Measurements from ENCODE around the gene SYT12. TPM values are rescaled to one million over a fixed set of nuclear protein-coding genes. Genes with fewer than 3 reads are reported as not detected.

The SYT12 gene
- polyA plus RNA-seq, 1 of the 3 experiments (the other 2 are of a cell fraction) = 0.61 TPM

- Histone ChIP-seq H3K9ac (no peak overlapping the region), H3K27me3 (ENCODE audit: insufficient read depth) (no peaks in the 10 kb centered on the region), H3K36me3 (replicated peaks in 1 of 2; ENCODE audit: control insufficient read depth in 1 of 2, insufficient read depth in 2 of 2, low read length in 1 of 2) (no peaks in the 10 kb centered on the region), H3K79me2 (ENCODE audit: insufficient read depth) (no peaks in the 10 kb centered on the region), H3K9me3 (no peaks in the 10 kb centered on the region), H3F3A (replicated peaks; ENCODE audit: insufficient read depth) (no peaks in the 10 kb centered on the region), H3K9me2 (no peaks in the 10 kb centered on the region), H3K4me2 (no peak overlapping the region), H2AFZ (ENCODE audit: low read depth) (no peak overlapping the region), H3K4me3 (ENCODE audit: low read depth in 2 of 2, low read length in 1 of 2) (no peak overlapping the region), H3K4me1 (ENCODE audit: control insufficient read depth in 1 of 2, insufficient read depth in 2 of 2, low read depth in 1 of 2, low read length in 1 of 2) (peaks cover 9 to 13% of the 10 kb centered on the region in 2 experiments; a peak in 2 of 4 replicates), H3K27ac (ENCODE audit: low read depth in 2 of 2, low read length in 1 of 2) (no peak overlapping the region), H4K20me1 (ENCODE audit: insufficient read depth) (no peaks in the 10 kb centered on the region)
- CTCF ChIA-PET = interaction anchor here (0.6 to 3.4 kb wide), 3 partner anchors 10 to 349 kb away, joined by 3 to 20 read pairs (median 3); no protein-coding TSS in a partner anchor
- DNase-seq = no peak
- 93% methylated on average over 3 of the region's 7 CpGs for WGBS (ENCODE audit: low lambda C conversion rate)
- TF ChIP-seq FOSL2 (IDR thresholded peaks at IDR 0.05; ENCODE audit: borderline replicate concordance, low read depth) (no peak), EZH2phosphoT487 (IDR thresholded peaks at IDR 0.05; ENCODE audit: borderline replicate concordance, low read depth) (no peak), EP300 (IDR thresholded peaks at IDR 0.05; ENCODE audit: borderline replicate concordance in 1 of 2, low read depth in 1 of 2, low read length in 1 of 2) (no peak), FOXJ3 (CRISPR knock-in tag; IDR thresholded peaks at IDR 0.05) (no peak), GATA2 (CRISPR knock-in tag; IDR thresholded peaks at IDR 0.05) (no peak), TAF1 (IDR thresholded peaks at IDR 0.05; ENCODE audit: borderline replicate concordance, low read depth, low read length) (no peak), SIN3A (IDR thresholded peaks at IDR 0.05; ENCODE audit: borderline replicate concordance, low read depth, low read length) (no peak), NFIC (IDR thresholded peaks at IDR 0.05; ENCODE audit: borderline replicate concordance) (no peak), CTCF (IDR thresholded peaks at IDR 0.05) (no peak), TCF12 (IDR thresholded peaks at IDR 0.05) (no peak), GABPA (IDR thresholded peaks at IDR 0.05; ENCODE audit: low read depth) (no peak), CHD2 (IDR thresholded peaks at IDR 0.05; ENCODE audit: low read length, partially characterized antibody) (no peak)
- TF ChIP-seq, protein P1, sequence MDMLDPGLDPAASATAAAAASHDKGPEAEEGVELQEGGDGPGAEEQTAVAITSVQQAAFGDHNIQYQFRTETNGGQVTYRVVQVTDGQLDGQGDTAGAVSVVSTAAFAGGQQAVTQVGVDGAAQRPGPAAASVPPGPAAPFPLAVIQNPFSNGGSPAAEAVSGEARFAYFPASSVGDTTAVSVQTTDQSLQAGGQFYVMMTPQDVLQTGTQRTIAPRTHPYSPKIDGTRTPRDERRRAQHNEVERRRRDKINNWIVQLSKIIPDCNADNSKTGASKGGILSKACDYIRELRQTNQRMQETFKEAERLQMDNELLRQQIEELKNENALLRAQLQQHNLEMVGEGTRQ (IDR thresholded peaks at IDR 0.05; ENCODE audit: borderline replicate concordance, low read depth, low read length) = no peak
- TF ChIP-seq, protein P2, sequence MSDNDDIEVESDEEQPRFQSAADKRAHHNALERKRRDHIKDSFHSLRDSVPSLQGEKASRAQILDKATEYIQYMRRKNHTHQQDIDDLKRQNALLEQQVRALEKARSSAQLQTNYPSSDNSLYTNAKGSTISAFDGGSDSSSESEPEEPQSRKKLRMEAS (IDR thresholded peaks at IDR 0.05; ENCODE audit: low read depth) = no peak
- TF ChIP-seq, protein P3, sequence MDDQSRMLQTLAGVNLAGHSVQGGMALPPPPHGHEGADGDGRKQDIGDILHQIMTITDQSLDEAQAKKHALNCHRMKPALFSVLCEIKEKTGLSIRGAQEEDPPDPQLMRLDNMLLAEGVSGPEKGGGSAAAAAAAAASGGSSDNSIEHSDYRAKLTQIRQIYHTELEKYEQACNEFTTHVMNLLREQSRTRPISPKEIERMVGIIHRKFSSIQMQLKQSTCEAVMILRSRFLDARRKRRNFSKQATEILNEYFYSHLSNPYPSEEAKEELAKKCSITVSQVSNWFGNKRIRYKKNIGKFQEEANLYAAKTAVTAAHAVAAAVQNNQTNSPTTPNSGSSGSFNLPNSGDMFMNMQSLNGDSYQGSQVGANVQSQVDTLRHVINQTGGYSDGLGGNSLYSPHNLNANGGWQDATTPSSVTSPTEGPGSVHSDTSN (IDR thresholded peaks at IDR 0.05) = no peak
- TF ChIP-seq, protein P4, sequence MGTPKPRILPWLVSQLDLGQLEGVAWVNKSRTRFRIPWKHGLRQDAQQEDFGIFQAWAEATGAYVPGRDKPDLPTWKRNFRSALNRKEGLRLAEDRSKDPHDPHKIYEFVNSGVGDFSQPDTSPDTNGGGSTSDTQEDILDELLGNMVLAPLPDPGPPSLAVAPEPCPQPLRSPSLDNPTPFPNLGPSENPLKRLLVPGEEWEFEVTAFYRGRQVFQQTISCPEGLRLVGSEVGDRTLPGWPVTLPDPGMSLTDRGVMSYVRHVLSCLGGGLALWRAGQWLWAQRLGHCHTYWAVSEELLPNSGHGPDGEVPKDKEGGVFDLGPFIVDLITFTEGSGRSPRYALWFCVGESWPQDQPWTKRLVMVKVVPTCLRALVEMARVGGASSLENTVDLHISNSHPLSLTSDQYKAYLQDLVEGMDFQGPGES (IDR thresholded peaks at IDR 0.05; ENCODE audit: low read depth, low read length) = no peak
- POLR2A ChIA-PET = no interaction called here
Observed at GRCh38 chr11:66986178-66986545, 36.8 kb upstream of the SYT12 start.
